Activated B cell treated with CpG ODN at 0.5 μM for 24 hours (primary cell): ENCODE data around the gene NEK6. TPM values are rescaled to one million over a fixed set of nuclear protein-coding genes. Genes with fewer than 3 reads are reported as not detected.

Experiments
- ATAC-seq: fragments of 200-7000 bp; cut with Tn5 transposase; one replicate; pipeline ENCODE4 v1.10.0; 2021; ENCODE audit warnings: low read depth, mild to moderate bottlenecking, moderate library complexity
- CTCF ChIA-PET: fragments of 350-600 bp; sonication (Branson Sonifier 250); formaldehyde crosslinking; loops from one replicate; lab custom pipeline; 2021; ENCODE audit warnings: antibody characterized with exemption; lab: Charles Lee
- POLR2A ChIA-PET: fragments of 350-600 bp; sonication (Branson Sonifier 250); formaldehyde crosslinking; loops from one replicate; lab custom pipeline; 2021; ENCODE audit warnings: antibody characterized with exemption; lab: Charles Lee
- DNase-seq: peaks from one replicate; pipeline ENCODE4 v3.0.0; 2022
- H3K27ac Mint-ChIP-seq: one replicate; pipeline ENCODE4 v1.8.0; 2020; ENCODE audit warnings: mixed read lengths
- H3K27me3 Mint-ChIP-seq: one replicate; pipeline ENCODE4 v1.8.0; 2021; ENCODE audit warnings: mixed read lengths
- H3K36me3 Mint-ChIP-seq: one replicate; pipeline ENCODE4 v1.8.0; 2021; ENCODE audit warnings: low read depth, mixed read lengths
- H3K4me1 Mint-ChIP-seq: one replicate; pipeline ENCODE4 v1.8.0; 2021; ENCODE audit warnings: mixed read lengths
- H3K4me3 Mint-ChIP-seq: one replicate; pipeline ENCODE4 v1.8.0; 2020; ENCODE audit warnings: mild to moderate bottlenecking, mixed read lengths
- H3K9me3 Mint-ChIP-seq: one replicate; pipeline ENCODE4 v1.8.0; 2020; ENCODE audit warnings: mixed read lengths
- intact Hi-C: fragments of 100-400 bp; cut with micrococcal nuclease; formaldehyde crosslinking; loops from one replicate; pipeline ENCODE4 v1.15.1; 2024
- total RNA-seq: library from RNA; stranded (reverse); gene quantifications from 2 replicates; pipeline ENCODE4 v1.2.3, GENCODE V29; 2022
- TF ChIP-seq, protein P1 (sequence below): fragments of 200-600 bp; IDR thresholded peaks from one replicate; pipeline ENCODE4 v1.8.0; 2022; ENCODE audit warnings: antibody characterized with exemption, mild to moderate bottlenecking

Gene NEK6
- total RNA-seq, 1 donor from 2014 or later, result 110 TPM

DNA sequence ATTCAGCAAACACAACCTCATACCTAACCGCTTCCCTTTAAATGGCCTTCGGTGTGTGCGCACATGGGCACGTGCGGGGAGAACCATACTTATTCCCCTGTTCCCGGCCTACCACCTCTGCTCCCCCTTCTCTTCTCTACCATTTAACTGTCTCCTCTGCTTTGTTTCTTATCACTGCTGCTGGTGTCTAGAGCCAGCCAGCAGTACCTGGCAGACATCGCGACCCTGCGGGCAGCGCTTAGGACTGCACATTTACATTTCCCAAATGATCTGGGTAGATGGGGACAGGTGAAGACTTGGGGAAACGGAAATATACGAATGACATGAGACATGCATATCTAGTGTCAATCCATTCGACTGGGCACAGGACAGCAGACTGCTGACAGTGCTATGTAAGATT, 100.9 kb downstream of the NEK6 start:
- DNase-seq, result no peak
- H3K4me1 Mint-ChIP-seq, result peaks cover 6% of the 10 kb centered on the region
- no peak for ATAC-seq
- H3K27ac Mint-ChIP-seq, result peak overlapping the region; percentile 27
- no peak overlapping the region for H3K4me3 Mint-ChIP-seq
- ChIA-PET CTCF (interaction anchor here (1.8 kb wide), 1 partner anchor 232 kb away, joined by 8 read pairs; no protein-coding TSS in a partner anchor), POLR2A (no interaction called here)
- intact Hi-C loops, result no loop called here
- no peaks in the 10 kb centered on the region for H3K9me3 Mint-ChIP-seq
- H3K36me3 Mint-ChIP-seq, result peaks cover 78% of the 10 kb centered on the region
- TF ChIP-seq, protein P1, sequence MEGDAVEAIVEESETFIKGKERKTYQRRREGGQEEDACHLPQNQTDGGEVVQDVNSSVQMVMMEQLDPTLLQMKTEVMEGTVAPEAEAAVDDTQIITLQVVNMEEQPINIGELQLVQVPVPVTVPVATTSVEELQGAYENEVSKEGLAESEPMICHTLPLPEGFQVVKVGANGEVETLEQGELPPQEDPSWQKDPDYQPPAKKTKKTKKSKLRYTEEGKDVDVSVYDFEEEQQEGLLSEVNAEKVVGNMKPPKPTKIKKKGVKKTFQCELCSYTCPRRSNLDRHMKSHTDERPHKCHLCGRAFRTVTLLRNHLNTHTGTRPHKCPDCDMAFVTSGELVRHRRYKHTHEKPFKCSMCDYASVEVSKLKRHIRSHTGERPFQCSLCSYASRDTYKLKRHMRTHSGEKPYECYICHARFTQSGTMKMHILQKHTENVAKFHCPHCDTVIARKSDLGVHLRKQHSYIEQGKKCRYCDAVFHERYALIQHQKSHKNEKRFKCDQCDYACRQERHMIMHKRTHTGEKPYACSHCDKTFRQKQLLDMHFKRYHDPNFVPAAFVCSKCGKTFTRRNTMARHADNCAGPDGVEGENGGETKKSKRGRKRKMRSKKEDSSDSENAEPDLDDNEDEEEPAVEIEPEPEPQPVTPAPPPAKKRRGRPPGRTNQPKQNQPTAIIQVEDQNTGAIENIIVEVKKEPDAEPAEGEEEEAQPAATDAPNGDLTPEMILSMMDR, result no peak
- no peaks in the 10 kb centered on the region for H3K27me3 Mint-ChIP-seq

DNA sequence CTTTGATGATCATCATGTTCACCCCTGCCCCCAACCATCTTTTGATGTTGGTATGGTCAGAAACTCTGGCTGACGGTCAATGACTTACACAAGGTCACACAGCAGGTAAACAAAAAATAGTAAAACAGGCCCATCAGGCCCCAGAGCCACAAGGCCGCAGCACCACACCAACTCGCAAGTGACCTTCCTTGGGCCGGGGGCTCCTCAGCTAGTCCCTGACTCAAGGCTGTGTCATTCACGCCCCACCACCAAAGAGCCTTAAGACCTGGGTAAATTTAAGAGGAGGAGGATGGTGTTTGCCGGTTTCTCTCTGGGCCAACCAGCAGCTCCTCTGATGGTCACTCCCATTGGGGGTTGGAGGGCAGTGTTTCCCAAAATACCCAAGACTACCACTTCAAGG, 101.7 kb downstream of the NEK6 start:
- Mint-ChIP-seq H3K4me3 (no peak overlapping the region), H3K4me1 (peaks cover 6% of the 10 kb centered on the region)
- intact Hi-C loops, result no loop called here

DNA sequence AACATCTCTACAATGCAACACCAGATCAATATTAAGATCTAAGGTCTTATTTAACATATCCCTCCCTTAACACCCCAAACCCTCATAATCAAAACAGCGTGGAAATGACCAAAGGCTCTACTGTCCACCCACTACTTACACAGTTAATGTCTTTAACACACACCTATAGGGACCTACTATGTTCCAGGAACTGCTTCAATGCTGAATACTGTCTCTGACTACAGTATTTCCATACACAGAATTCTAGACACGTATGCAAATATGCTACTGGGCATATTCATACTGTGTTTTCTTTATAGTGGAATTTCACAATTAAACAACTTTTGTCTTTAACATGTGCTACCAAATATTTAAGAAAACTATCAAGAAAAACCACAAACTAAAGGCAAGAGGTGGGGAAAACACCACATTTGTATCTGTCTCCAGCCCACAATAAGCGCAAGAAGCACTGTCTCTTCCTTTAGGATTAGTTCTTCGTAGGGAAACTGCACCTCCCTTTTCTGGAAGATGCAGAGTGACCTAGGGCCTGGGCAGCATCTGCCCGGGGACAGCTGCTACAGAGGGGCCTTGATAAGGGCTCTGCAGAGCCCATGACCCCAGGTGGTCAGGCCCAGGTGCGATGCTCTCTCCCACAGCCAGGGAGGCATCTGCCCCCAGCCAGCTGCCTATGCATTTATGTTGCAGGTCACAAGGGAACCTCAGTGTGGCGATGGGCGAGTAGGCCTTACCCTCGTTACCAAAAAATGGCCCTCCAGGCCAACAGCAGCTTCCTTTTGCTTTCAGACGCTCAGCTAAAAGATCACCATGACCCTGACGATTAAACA, 102.3 kb downstream of the NEK6 start:
- ChIA-PET POLR2A (no interaction called here), CTCF (no interaction called here)
- Mint-ChIP-seq H3K4me3 (no peak overlapping the region), H3K4me1 (peaks cover 6% of the 10 kb centered on the region), H3K9me3 (no peaks in the 10 kb centered on the region), H3K27ac (peak overlapping the region; percentile 53), H3K27me3 (no peaks in the 10 kb centered on the region), H3K36me3 (peaks cover 77% of the 10 kb centered on the region)
- no peak for DNase-seq
- intact Hi-C loops, result no loop called here
- no peak for ATAC-seq
- TF ChIP-seq, protein P1, result no peak

More for the DNA sequence above, 101.7 kb downstream of the NEK6 start:
- no peak for ATAC-seq
- H3K27me3 Mint-ChIP-seq, result no peaks in the 10 kb centered on the region
- DNase-seq, result no peak
- TF ChIP-seq, protein P1, result no peak
- H3K27ac Mint-ChIP-seq, result no peak overlapping the region
- no peaks in the 10 kb centered on the region for H3K9me3 Mint-ChIP-seq
- H3K36me3 Mint-ChIP-seq, result peaks cover 76% of the 10 kb centered on the region
- ChIA-PET POLR2A (no interaction called here), CTCF (no interaction called here)

DNA sequence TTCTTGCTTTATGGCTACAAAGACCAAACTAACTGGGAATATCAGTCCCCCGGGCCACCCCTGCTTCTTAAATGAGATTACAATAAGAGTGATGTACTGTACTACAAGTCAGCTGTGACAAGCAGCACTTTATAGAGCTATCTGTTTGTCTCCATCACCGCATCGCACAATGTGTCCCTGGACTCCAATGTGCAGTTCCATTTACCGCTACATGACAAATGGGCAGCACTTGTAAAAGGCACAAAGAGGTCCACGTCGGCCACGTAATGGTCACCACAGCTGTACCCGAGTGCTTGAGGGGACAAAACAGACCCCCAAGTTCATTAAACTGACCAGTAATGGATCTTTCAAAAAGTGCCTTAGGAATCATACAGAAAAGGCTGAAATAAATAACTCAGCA, 103.4 kb downstream of the NEK6 start:
- TF ChIP-seq, protein P1, result no peak
- Mint-ChIP-seq H3K9me3 (no peaks in the 10 kb centered on the region), H3K27ac (no peak overlapping the region), H3K36me3 (peaks cover 74% of the 10 kb centered on the region), H3K4me3 (no peak overlapping the region), H3K4me1 (peaks cover 6% of the 10 kb centered on the region), H3K27me3 (no peaks in the 10 kb centered on the region)
- CTCF ChIA-PET, result no interaction called here
- intact Hi-C loops, result no loop called here
- DNase-seq (no peak), ATAC-seq (no peak)
- POLR2A ChIA-PET, result no interaction called here

DNA sequence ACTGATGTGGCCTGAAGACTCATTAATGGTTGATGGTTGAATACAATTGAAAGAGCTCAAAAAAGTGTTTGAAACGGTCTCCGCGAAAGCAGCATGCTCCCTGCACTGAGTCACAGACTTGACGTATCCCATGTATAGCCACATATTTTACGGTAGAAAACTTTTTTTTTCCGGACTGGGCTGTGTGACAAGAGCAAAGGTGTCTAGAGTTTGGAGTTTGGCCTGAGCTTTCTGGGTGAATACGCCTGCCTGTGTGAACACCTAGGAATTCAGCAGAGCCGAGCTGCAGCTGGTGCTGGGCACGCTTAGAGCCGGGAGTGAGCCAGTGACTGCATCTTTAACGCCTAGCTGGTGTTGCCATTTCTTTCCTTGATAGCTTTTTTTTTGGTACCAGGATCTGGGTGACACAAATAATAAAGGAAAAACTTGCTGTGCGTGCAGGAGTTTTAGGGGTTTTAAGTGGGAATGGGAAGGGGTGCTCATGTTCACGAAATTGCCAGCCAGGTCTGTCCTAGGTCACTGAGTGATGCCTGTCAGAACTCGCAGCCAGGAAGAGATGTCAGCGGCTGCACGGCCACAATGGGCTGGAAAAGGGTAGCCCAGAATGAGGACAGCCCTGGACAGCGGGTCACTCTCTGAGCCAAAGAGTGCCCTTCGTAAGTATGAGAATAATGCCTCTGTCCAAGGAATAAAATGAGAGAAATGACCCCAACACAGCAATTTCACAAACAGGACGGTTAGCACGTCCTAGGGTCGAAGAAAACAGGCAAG, 105.8 kb downstream of the NEK6 start:
- TF ChIP-seq, protein P1, result no peak
- CTCF ChIA-PET, result no interaction called here
- Mint-ChIP-seq H3K4me1 (peaks cover 4% of the 10 kb centered on the region), H3K27me3 (no peaks in the 10 kb centered on the region), H3K27ac (no peak overlapping the region), H3K9me3 (no peaks in the 10 kb centered on the region), H3K4me3 (no peak overlapping the region), H3K36me3 (peaks cover 73% of the 10 kb centered on the region)
- POLR2A ChIA-PET, result no interaction called here
- intact Hi-C loops, result no loop called here
- DNase-seq (no peak), ATAC-seq (no peak)
